GM12892 (cell line): ENCODE measurements around the gene ZNF628.

ENCODE experiments used
- POLR2A ChIP-seq: IDR thresholded peaks from 2 replicates; pipeline ENCODE4 v1.6.1; 2011; ENCODE audit warnings: low read depth, low read length, control low read depth
- POLR2AphosphoS5 ChIP-seq: IDR thresholded peaks from 2 replicates; pipeline ENCODE4 v1.6.1; 2011; ENCODE audit warnings: low read depth, low read length, control low read depth
- TAF1 ChIP-seq: IDR thresholded peaks from 2 replicates; pipeline ENCODE4 v1.6.1; 2011; ENCODE audit warnings: low read depth, mild to moderate bottlenecking, control low read depth, low read length, borderline replicate concordance

GRCh38 chr19:55504252-55504603, 27.8 kb downstream of the ZNF628 start:
- TF ChIP-seq POLR2AphosphoS5 (no peak), POLR2A (no peak), TAF1 (no peak)
